Subcutaneous abdominal adipose tissue (tissue), 5 donors: ENCODE results near the gene SNX20.

ENCODE experiments used
- H3K27ac ChIP-seq: one replicate; pipeline ENCODE4 v1.7.0; 2013; ENCODE audit warnings: low read depth, mild to moderate bottlenecking, inconsistent platforms, low read length, moderate library complexity
- H3K27me3 ChIP-seq, 5 donors: one replicate each; pipeline ENCODE4 v1.7.0; 2013; ENCODE audit warnings: low read length in 5 of 5, inconsistent platforms in 1 of 5; ENCODE audit not compliant: control insufficient read depth in 5 of 5, insufficient read depth in 4 of 5
- H3K36me3 ChIP-seq, 5 donors: one replicate each; pipeline ENCODE4 v1.7.0; 2013; ENCODE audit warnings: low read length in 5 of 5; ENCODE audit not compliant: control insufficient read depth in 5 of 5, insufficient read depth in 5 of 5
- H3K4me1 ChIP-seq, 5 donors: one replicate each; pipeline ENCODE4 v1.7.0; 2013; ENCODE audit warnings: low read length in 5 of 5, mild to moderate bottlenecking in 3 of 5, moderate library complexity in 1 of 5; ENCODE audit not compliant: control insufficient read depth in 5 of 5, insufficient read depth in 5 of 5
- H3K4me3 ChIP-seq, 5 donors: one replicate each; pipeline ENCODE4 v1.7.0; 2013; ENCODE audit warnings: low read length in 5 of 5, low read depth in 1 of 5
- H3K9ac ChIP-seq, 5 donors: one replicate each; pipeline ENCODE4 v1.7.0; 2013; ENCODE audit warnings: low read length in 5 of 5, mild to moderate bottlenecking in 4 of 5, moderate library complexity in 3 of 5
- H3K9me3 ChIP-seq, 5 donors: one replicate each; pipeline ENCODE4 v1.7.0; 2013; ENCODE audit warnings: low read length in 5 of 5; ENCODE audit not compliant: control insufficient read depth in 5 of 5
- donor health status: healthy.
- donor health status: healthy.
- donor health status: healthy.
- donor health status: healthy.
- donor health status: healthy.

Gene SNX20

DNA sequence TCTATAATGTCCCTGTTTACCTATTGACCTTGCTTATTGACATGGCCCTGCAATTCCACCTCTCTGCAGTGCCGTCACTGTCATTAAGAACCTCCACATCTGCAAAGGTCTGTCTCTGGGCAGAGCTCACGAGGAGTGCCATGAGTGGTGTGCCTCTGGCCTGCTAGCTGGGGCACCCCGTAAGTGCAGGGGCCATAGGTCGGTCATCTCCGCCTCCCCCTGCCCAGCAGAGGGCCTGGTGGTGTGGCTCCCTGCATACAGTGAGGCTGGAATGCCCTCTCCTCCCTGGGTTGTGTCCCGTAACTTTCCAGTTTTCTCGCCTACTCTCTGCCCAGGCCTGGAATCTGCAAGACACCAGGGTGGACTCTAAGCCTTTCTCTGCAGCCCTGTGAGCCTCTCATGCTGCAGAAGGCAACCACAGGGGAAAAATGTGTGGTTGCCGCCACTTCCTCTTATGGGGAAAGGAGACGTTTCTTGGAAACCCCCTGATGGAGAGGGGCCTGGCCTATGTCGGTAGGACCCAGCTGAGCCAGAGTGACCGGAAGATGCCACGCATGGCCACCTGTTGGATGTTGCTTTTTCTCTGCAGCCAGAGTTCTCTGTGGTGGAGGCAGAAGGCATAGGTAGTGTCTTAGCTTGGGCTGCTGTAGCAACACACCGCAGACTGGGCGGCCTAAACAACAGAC, 2.7 kb upstream of the SNX20 start:
- Histone ChIP-seq H3K27ac (no peak overlapping the region), H3K9me3 (no peaks in the 10 kb centered on the region)

DNA sequence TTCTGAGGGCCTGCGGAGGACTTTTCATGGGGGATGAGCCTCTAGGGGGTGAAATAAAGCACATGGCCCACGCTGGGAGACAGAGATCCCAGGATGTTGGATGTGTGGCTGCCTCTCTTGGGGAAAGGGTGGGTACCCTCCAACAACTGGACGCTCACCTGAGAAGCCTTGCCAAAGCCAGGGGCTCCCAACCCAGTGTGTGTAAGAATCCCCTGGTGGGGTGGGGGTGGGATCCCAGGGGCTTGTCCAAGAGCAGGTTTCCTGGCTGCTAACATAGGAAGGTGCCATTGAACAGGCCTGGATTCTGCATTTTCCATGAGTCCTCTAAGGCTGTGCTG, 587 bp downstream of the SNX20 start:
- no peaks in the 10 kb centered on the region for H3K9me3 ChIP-seq
- H3K4me1 ChIP-seq: peaks cover 0 to 40% (median 0%) of the 10 kb centered on the region in 5 donors
- H3K27ac ChIP-seq: no peak overlapping the region
- H3K4me3 ChIP-seq: peak overlapping the region; percentile 31 to 58 (median 47)
- no peaks in the 10 kb centered on the region for H3K27me3 ChIP-seq
- peaks cover 0 to 7% (median 0%) of the 10 kb centered on the region in 5 donors for H3K36me3 ChIP-seq
- H3K9ac ChIP-seq: peak overlapping the region in 1 of 5 donors; percentile 37

More for the DNA sequence above, 2.7 kb upstream of the SNX20 start:
- Histone ChIP-seq H3K27me3 (no peaks in the 10 kb centered on the region), H3K36me3 (no peaks in the 10 kb centered on the region), H3K4me1 (peaks cover 0 to 43% (median 3%) of the 10 kb centered on the region in 5 donors), H3K9ac (no peak overlapping the region), H3K4me3 (no peak overlapping the region)

DNA sequence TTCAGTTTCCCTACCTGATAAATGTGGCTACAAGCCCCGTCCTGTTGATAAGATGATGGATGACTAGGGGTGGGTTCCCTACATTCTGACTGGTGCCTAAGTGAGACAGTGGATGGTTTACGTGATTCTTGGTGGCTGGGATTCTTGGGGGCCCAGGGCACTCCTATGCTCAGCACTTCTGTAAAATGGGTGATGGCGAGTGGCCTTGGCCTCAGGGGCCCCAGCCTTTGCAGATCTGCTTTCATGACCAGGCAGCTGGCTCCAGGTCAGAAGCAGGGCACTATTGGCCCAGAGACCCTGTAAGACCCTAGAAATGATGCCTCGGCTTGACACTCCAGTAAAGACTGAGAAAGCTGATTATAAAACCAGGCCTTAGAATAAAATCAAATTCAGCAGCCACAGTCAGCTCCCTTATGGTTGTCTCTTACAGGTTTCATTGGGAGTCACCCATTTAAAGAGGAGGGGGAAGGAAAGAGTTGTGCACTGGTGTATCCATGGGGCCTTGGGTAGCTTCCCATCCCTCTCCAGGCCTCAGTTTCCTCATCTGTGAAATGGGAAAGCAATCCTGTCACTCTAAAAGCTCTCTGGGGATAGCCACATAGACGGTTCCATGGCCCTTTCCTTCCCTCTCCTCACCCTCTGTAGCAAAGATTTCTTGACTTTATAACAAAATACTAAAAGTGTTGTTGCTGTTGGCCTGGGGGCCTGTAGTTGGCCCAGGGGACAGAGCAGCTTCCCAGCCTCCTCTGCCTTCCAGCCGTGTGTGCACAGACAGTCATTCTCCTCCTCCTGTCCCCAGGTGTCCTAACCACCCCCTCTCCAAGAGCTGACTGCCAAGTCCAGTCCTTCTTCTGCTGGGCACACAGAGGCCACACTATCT, 1.2 kb downstream of the SNX20 start:
- Histone ChIP-seq H3K36me3 (peaks cover 0 to 8% (median 0%) of the 10 kb centered on the region in 5 donors), H3K27me3 (peaks cover 0 to 1% (median 0%) of the 10 kb centered on the region in 5 donors), H3K4me1 (peaks cover 0 to 38% (median 0%) of the 10 kb centered on the region in 5 donors), H3K9me3 (no peaks in the 10 kb centered on the region), H3K4me3 (peak overlapping the region in 3 of 5 donors; percentile 46 to 58 (median 54)), H3K27ac (no peak overlapping the region), H3K9ac (peak overlapping the region in 1 of 5 donors; percentile 37)

DNA sequence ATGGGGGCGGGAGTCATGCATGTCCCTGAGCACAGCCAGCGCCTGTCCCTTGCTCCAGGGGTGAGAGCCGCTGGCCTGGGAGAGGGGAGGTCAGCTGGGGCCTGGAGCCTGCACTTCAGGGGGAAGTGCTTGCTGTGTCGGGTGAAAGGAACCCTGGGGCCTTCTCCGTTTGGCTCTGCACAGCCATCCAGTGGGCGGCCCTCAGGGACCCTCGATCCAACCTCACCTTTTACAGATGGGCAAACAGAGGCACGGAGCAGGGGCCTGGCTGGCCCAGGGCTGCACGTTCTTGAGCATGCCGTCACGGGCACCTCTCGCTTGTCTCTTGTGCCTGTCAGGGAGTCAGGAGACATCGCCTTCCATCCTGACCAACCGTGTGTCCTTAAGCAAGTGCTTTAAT, 1.8 kb downstream of the SNX20 start:
- Histone ChIP-seq H3K9me3 (no peaks in the 10 kb centered on the region), H3K36me3 (peaks cover 0 to 12% (median 0%) of the 10 kb centered on the region in 5 donors), H3K4me3 (no peak overlapping the region), H3K27me3 (peaks cover 0 to 2% (median 0%) of the 10 kb centered on the region in 5 donors), H3K9ac (no peak overlapping the region), H3K27ac (no peak overlapping the region), H3K4me1 (peaks cover 0 to 31% (median 0%) of the 10 kb centered on the region in 5 donors)

DNA sequence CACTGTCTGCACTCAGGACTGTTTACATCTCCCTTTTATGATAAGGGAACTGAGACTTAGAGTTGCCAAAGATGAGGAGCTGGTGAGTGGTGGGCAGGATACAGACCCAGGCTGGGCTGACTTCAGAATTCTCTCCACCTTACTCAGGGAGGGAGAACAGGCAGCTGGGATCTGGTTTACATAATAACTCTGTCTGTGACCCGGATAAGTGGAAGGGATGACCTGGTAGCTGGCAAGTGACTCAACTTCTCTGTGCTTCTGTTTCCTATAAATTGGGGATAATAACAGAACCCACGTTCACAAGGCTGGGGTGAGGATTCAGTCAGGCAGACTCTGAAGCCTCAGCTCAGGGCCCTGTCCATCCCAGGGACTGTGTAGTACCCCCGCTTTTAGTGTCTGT, 2.6 kb downstream of the SNX20 start:
- H3K9ac ChIP-seq: no peak overlapping the region

DNA sequence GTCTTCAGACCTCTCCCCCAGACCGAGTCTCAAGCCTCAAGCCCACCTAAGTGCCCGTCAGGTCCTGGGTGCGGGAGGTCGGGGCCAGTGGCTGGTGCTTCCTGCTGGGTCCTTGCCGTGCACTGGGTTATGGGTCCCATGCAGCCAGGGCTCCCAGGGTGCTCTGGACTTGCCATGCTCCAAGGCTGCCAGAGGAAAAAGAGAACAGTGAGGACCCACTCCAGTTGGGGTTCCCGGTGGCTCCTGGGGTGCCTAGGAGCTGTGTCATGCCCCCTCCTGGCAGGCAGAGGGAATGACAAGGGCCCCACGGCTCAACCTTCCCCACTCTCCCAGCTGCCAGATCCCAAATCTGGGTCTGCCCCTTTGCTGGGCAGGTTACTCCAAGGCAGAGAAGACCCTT, 3.8 kb downstream of the SNX20 start:
- Histone ChIP-seq H3K4me1 (peaks cover 0 to 20% (median 0%) of the 10 kb centered on the region in 5 donors), H3K27me3 (peaks cover 0 to 4% (median 2%) of the 10 kb centered on the region in 5 donors), H3K4me3 (no peak overlapping the region), H3K36me3 (peaks cover 0 to 20% (median 0%) of the 10 kb centered on the region in 5 donors), H3K9ac (no peak overlapping the region), H3K9me3 (peaks cover 0 to 15% (median 14%) of the 10 kb centered on the region in 5 donors), H3K27ac (no peak overlapping the region)

More for the DNA sequence above, 2.6 kb downstream of the SNX20 start:
- peaks cover 0 to 5% (median 4%) of the 10 kb centered on the region in 5 donors for H3K9me3 ChIP-seq
- H3K36me3 ChIP-seq: peaks cover 0 to 16% (median 0%) of the 10 kb centered on the region in 5 donors
- peaks cover 0 to 24% (median 0%) of the 10 kb centered on the region in 5 donors for H3K4me1 ChIP-seq
- no peak overlapping the region for H3K27ac ChIP-seq
- H3K27me3 ChIP-seq: peaks cover 0 to 4% (median 0%) of the 10 kb centered on the region in 5 donors
- H3K4me3 ChIP-seq: no peak overlapping the region

DNA sequence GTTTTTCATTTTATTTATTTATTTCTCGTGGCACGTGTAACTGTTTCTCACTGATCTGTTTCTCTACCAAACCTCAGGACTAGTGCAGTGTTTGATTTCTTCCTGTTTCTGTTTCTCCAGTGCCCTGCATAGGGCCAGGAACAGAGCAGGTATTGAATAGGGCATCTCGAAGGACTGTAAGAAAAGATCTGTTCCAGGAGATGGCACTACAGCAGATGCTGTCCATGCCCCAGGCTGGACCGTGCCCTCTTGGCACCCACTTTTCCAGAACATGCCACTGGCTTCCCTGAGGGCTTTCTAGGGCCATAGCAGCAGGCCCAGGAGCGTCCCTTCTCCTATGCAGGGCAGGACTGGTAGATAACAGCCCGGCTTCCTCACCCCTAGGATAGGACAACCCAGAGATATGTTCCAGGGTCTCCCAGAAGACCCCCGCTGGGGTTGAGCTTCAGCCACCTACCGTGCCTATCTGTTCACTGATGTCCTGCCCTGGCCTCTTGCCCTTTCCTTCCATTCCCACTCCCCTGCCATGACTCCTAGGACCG, 4.4 kb downstream of the SNX20 start:
- Histone ChIP-seq H3K9ac (no peak overlapping the region), H3K27ac (no peak overlapping the region), H3K4me3 (no peak overlapping the region), H3K36me3 (peaks cover 0 to 20% (median 0%) of the 10 kb centered on the region in 5 donors), H3K27me3 (peaks cover 0 to 4% (median 2%) of the 10 kb centered on the region in 5 donors), H3K9me3 (peaks cover 4 to 21% (median 20%) of the 10 kb centered on the region in 5 donors), H3K4me1 (peaks cover 0 to 20% (median 0%) of the 10 kb centered on the region in 5 donors)

DNA sequence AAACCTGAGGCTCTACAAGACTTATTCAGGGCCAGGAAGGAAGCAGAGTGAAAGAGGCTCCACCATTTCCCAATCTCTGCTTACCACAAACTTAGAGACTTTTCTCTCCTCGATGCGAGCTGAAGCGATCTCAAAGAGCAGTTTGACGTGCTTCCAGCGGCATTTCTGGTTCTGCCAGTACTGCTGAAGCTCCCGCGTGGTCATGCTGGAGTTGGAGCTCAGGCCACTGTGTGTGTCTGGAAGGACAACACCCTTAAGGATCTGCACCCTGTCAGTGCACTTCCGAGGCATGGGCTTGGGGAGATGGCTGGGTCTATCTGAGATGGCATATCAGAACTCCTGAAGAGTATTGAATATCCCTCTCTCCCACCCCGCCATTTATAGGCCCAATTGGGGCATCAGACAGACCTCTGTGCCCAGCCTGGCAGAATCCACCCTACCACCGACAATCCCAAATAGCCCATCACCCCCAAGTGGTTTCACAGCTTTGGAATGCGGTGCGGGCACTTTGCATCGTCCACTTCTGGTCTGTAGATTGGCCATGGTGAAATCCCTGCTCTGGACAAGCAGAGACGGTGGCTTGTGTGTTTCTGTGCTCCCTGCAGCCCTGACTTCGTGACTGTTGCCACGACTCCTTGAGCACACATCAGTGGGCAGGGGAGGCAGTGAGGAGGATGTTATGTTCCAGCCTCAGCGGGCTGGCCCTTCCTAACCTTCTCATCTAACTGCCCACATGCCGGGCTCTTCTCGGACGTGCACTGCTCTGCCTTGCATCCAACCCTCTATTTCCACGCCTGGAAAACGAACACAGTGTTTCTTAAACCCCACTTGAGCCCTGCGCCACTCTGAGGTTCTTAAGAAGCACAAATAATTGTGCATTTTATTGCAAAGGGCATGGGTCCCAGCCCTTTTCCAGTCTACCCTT, 5.2 kb downstream of the SNX20 start:
- no peak overlapping the region for H3K27ac ChIP-seq
- peaks cover 0 to 20% (median 0%) of the 10 kb centered on the region in 5 donors for H3K36me3 ChIP-seq
- H3K9me3 ChIP-seq: peaks cover 10 to 29% (median 23%) of the 10 kb centered on the region in 5 donors
- no peak overlapping the region for H3K4me3 ChIP-seq
- H3K27me3 ChIP-seq: peaks cover 0 to 4% (median 2%) of the 10 kb centered on the region in 5 donors
- peaks cover 0 to 20% (median 0%) of the 10 kb centered on the region in 5 donors for H3K4me1 ChIP-seq
- no peak overlapping the region for H3K9ac ChIP-seq

DNA sequence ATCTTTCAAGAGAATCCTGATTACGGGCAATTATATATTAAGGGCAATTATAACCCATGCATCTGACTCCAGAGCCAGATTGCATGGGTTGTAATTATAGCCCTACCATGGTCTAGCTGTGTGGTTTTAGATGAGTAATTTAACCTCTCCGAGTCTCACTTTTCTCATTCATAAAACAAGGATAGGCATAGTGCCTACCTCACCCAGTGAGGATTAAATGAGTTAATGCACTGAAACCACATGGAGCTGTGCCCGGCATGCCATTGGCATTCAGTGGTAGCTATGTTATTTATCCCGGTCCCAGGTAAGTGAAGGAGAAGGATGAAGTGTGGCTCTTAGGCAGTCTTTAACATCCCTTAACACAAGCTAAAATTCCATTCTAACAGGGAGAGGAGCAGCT, 6.3 kb downstream of the SNX20 start:
- no peak overlapping the region for H3K9ac ChIP-seq
- H3K4me1 ChIP-seq: peaks cover 0 to 10% (median 0%) of the 10 kb centered on the region in 5 donors
- H3K9me3 ChIP-seq: peaks cover 10 to 29% (median 23%) of the 10 kb centered on the region in 5 donors
- peaks cover 0 to 20% (median 0%) of the 10 kb centered on the region in 5 donors for H3K36me3 ChIP-seq
- no peak overlapping the region for H3K4me3 ChIP-seq
- peaks cover 0 to 4% (median 2%) of the 10 kb centered on the region in 5 donors for H3K27me3 ChIP-seq
- H3K27ac ChIP-seq: no peak overlapping the region
